HG03354 (cell line): ENCODE results near the gene PKIB.
A peak's percentile ranks its signal among the peaks of the same experiment; 100 is the strongest.

Experiments
- ATAC-seq: cut with Tn5 transposase; IDR thresholded peaks from one replicate; pipeline ENCODE4 v1.9.1; 2021; ENCODE audit warnings: mild to moderate bottlenecking; ENCODE audit not compliant: unreplicated experiment, poor library complexity, severe bottlenecking

Gene PKIB

GRCh38 chr6:122657601-122658000 lies 47.4 kb downstream of the PKIB start:
- no peak for ATAC-seq

GRCh38 chr6:122660296-122660695 lies 50.1 kb downstream of the PKIB start:
- no peak for ATAC-seq

GRCh38 chr6:122663981-122664380 lies 53.8 kb downstream of the PKIB start:
- no peak for ATAC-seq

GRCh38 chr6:122665929-122666328 lies 55.7 kb downstream of the PKIB start:
- ATAC-seq, result no peak

GRCh38 chr6:122666418-122666817 lies 56.2 kb downstream of the PKIB start:
- ATAC-seq, result no peak

GRCh38 chr6:122669418-122669817 lies 59.2 kb downstream of the PKIB start:
- ATAC-seq, result no peak

- no peak for ATAC-seq
Observed at GRCh38 chr6:122669868-122670267, 59.7 kb downstream of the PKIB start.

GRCh38 chr6:122671251-122671650 lies 61.0 kb downstream of the PKIB start:
- no peak for ATAC-seq

GRCh38 chr6:122673343-122673961 lies 63.2 kb downstream of the PKIB start:
- ATAC-seq, result peak; percentile 59

GRCh38 chr6:122676146-122676545 lies 65.9 kb downstream of the PKIB start:
- ATAC-seq, result no peak

GRCh38 chr6:122676688-122677087 lies 66.5 kb downstream of the PKIB start:
- no peak for ATAC-seq

- ATAC-seq, result no peak
Observed at GRCh38 chr6:122677406-122677805, 67.2 kb downstream of the PKIB start.

- no peak for ATAC-seq
Observed at GRCh38 chr6:122678841-122679240, 68.6 kb downstream of the PKIB start.

- no peak for ATAC-seq
Observed at GRCh38 chr6:122681705-122682104, 71.5 kb downstream of the PKIB start.

GRCh38 chr6:122683989-122684651 lies 73.9 kb downstream of the PKIB start:
- peak; percentile 74 for ATAC-seq

- ATAC-seq, result no peak
Observed at GRCh38 chr6:122692175-122692598, 82.0 kb downstream of the PKIB start.

GRCh38 chr6:122692807-122693580 lies 82.8 kb downstream of the PKIB start:
- ATAC-seq, result no peak

- no peak for ATAC-seq
Observed at GRCh38 chr6:122694075-122694474, 83.9 kb downstream of the PKIB start.

- no peak for ATAC-seq
Observed at GRCh38 chr6:122694602-122695001, 84.4 kb downstream of the PKIB start.

- ATAC-seq, result no peak
Observed at GRCh38 chr6:122695188-122695587, 85.0 kb downstream of the PKIB start.

GRCh38 chr6:122696079-122696478 lies 85.9 kb downstream of the PKIB start:
- no peak for ATAC-seq
